HG03025 (cell line): ENCODE data around the gene SBK2.
"Not testable (repeated sequence)": the region's sequence is repeated elsewhere in the genome, so short reads cannot be mapped to it uniquely, and the experiment has no call there.

ENCODE experiments used
- ATAC-seq: cut with Tn5 transposase; IDR thresholded peaks from one replicate; pipeline ENCODE4 v1.9.1; 2021; ENCODE audit warnings: mild to moderate bottlenecking, moderate library complexity; ENCODE audit not compliant: unreplicated experiment, low FRiP score

Gene SBK2

DNA sequence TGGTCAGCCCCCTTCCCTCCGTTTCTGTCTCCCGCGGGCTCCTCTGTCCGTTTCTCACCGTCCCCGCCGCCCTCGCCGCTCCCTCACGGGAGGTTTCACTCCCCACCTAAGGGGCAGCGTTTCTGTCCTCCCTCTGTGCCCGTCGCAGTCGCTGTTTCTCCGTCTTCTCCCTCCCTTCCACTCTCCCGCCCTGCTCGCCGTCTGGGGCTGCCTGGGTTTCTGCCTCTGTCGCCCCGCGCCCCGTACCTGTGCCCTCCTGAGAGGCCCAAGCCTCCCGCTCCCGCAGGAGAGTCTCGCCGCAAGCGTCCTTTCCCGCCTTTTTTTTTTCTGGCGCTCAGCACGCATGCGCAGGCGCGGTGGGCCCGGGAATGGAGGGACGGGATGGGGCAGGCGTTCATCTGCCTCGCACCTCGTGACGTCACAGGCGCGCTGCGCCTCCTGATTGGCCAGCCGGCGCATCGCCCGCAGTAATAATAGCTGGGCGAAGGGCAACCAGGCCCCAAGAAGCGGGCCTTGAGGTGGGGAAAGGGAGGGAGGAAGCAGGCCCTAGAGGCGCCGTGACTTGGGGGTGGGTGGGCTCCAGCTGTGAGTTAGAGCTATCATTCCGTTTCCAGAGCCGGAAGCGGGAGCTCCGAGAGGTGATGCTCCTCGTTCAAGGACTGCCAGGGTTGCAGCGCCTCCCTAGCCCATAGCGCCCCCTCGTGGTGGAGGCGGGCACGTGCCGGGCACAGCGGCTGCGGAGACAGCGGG is 33.3 kb downstream of the SBK2 start:
- ATAC-seq = peak; percentile 85

DNA sequence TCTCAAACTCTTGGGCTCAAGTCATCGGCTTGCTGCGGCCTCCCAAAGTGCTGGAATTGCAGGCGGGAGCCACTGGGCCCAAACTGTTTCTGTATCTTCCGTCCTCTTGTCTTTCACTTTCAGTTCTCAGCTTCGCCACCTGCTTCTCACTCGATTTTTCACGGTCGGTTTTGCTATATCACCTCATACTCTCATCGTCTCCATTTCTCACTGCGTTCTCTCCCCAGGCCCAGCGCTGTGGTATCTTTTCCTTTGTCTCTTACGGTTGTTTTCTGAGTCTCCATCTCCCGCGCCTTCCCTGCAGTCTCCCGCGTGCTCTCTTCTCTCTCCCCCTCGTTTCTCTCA is 33.8 kb downstream of the SBK2 start:
- no peak for ATAC-seq

DNA sequence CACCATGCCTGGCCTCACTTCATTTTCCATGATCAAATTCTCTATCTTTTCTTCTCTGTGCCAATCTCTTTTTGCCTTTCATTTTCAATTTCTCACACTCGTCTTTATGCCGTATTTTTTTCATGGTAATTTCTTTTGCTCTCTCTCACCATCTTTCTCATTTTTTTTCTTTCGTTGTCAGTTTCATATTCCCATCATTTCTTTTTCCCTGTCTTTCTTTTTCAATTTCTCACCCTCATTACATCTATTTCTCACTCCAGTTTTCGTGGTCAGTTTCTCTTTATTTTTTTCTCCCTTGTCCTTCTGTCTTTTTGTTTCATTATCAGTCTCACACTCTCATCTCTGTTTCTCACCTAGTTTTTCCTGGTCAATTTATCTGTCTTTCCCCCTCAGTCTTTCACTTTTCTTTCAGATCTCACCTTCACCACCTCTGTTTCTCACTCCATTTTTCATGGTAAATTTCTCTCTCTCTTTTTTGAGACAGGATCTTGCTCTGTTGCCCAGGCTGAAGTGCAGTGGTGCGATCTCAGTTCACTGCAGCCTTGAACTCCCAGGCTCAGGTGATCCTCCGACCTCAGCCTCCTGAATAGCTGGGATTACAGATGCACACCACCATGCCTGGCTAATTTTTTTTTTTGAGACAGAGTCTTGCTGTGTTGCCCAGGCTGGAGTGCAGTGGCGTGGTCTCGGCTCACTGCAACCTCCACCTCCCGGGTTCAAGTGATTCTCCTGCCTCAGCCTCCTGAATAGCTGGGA is 34.6 kb downstream of the SBK2 start:
- ATAC-seq = no peak

DNA sequence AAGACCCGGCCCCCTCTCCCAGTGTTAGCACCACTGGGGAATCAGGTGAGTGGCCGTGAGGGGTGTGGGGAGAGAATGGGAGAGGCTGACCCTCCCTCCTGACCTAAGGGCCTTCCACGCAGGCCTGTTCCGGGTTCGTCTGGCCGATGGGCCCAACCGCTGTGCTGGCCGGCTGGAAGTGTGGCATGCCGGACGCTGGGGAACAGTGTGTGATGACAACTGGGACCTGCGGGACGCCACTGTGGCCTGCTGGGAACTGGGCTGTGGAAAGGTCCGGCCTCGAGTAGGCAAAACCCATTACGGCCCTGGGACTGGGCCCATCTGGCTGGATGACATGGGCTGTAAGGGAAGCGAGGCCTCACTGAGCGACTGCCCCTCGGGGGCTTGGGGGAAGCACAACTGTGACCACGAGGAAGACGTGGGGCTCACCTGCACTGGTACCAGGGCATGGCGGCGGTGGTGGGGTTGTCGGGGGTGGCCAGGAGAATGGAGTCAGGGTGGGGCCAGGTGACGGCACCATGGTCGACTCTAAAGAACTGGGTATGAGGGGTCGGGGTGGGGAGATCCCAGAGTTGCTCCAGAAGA is 36.5 kb downstream of the SBK2 start:
- no peak for ATAC-seq

DNA sequence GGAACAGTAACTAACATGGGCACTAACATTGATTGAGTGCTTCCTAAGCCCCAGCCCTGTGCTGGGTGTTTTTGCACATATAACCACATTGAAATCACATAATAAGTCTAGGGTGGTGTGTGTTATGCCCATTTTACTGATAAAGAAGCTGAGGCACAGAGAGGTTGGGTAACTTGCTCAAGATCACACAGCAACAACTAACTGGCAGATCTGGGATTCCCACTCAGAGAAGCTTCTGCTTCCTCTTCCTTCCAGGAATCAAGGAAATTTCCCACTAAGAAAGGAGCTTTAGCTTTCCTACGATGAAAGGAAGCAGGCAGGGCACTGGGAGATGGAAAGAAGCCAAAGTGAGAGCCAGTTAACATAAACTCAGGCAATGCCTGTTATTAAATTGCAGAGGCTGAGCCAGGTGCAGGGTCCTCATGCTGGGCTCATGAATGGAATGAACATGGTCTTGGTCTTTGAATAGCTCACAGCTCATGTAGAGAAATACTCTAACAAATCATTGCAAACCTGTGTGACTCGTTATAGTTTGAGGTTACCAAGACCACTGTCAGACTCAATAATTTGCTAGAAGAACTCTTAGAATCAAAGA is 38.6 kb downstream of the SBK2 start:
- ATAC-seq = no peak

DNA sequence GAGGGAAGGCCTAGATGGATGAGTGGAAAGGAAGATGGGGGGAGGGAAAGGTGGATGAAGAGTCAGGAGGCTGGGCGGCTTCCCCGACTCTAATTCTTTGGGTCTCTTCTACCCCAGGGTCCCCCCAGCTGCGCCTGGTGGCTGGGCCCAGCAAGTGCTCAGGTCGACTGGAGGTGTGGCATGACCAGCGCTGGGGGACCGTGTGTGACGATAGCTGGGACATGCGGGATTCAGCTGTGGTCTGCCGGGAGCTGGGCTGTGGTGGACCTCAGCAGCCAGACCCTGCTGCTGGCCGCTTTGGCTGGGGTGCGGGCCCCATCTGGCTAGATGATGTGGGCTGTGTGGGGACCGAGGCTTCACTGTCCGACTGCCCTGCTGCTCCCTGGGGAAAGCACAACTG is 39.2 kb downstream of the SBK2 start:
- ATAC-seq = no peak

DNA sequence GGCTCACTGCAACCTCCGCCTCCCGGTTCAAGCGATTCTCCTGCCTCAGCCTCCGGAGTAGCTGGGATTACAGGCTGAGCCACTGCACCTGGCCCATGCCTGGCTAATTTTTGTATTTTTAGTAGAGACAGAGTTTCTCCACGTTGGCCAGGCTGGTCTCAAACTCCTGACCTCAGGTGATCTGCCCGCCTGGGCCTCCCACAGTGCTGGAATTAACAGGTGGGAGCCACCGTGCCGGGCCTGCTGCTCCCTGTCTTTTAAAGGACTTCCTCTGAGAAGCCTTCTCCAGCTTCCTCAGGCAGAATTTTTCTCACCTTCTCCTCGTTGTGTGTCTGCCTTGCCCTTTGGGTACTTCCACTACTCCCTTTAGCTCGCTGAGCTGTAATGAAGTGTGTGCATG is 40.1 kb downstream of the SBK2 start:
- not testable (repeated sequence) for ATAC-seq

DNA sequence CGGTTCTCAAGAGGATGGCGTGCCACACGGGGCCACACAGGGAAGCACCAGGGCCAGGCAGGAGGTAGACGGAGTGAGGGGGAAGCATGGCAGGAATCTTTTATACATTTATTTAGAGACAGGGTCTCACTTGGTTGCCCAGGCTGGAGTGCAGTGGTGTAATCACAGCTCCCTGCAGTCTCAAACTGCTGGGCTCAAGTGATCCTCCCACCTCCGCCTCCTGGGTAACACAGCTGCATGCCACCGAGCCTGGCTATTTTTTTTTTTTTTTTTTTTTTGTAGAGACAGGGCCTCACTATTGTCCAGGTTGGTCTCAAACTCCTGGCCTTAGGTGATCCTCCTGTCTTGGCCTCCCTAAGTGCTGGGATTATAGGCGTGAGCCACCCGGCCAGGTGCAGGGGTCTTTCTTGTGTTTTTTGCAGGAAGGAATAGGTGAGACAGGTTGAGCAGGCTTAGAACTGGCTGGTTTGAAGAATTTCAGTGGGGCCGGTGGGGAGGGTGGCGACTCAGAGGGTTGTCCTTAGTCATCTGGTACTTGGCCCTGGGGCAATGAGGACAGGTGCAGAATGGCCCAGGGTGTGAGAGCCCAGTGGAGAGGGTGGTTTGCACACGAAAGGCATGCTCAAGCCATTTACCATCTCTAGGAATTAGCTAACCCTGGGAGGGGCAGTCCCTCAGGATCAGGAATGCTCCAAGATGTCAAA is 41.1 kb downstream of the SBK2 start:
- no peak for ATAC-seq

DNA sequence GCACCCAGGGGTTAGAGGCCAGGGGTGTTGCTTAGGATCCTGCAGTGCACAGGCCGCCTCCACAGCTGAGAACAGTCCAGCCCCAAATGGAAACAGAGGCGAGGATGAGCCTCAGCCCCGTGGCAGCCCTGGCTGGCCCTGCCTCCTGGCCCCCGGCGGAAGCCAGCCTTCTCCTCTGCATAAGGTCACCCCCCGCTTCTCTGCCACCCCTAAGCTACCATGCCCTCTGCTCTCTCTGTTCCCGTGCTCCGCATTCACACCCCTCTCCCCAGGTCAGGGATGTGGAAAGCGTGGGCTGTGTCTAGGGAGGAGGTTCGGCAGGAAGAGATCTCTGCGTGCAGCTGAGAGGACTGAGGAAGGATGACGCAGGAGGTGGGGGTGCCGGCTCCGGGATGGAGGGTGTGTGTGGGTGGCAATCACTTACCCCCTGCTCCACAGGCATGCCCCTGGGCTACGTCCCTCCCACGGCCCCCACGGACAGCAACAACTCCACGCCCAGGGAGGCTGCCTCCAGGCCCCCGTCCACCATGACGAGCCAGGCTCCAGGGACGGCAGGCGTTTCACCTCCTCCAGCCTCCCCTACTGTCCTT is 42.7 kb downstream of the SBK2 start:
- no peak for ATAC-seq

DNA sequence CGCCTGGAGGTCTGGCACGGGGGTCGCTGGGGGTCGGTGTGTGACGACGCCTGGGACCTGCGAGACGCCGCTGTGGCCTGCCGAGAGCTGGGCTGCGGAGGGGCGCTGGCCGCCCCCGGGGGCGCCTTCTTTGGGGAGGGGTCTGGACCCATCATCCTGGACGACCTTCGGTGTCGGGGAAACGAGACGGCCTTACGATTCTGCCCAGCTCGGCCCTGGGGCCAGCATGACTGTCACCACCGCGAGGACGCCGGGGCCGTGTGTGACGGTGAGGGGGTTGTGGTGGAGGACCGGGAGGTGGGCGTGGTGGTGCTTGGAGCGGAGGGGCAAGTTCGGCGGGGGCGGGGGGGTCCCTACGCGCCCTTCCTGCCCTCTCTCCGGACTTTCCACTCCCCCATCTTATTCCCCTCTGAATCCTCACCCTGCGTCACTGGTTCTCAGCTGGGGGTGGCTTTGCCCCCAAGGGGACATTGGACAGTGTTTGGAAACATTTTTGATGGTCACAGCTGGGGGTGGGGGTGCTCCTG is 43.2 kb downstream of the SBK2 start:
- no peak for ATAC-seq

DNA sequence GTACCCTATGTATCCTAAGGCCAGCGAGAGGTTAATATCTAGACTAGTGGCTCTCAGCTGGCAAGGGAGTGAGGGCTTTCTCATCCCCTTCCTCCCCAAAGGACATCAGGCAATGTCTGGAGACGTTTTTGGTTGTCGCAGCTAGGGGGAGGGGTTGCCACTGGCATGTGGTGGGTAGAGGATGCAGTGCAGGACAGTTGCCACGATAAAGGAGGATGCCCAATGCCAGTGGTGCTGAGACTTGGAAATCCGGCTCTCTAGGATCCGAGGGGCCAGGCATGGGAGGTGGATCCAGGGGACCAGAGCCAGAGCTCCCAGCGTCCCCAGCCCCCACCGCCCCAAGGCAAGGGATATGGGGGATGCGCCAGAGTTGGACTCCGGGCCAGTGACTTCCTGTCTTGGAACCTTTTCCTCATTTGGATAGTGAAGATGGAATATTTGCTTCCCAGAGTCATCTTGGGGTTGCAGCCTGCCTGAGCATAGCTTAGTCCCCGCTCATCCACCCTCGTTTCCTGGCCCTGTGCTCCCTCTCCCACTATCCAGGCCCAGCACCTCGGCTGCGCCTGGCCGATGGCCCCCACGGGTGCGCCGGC is 43.8 kb downstream of the SBK2 start:
- no peak for ATAC-seq

DNA sequence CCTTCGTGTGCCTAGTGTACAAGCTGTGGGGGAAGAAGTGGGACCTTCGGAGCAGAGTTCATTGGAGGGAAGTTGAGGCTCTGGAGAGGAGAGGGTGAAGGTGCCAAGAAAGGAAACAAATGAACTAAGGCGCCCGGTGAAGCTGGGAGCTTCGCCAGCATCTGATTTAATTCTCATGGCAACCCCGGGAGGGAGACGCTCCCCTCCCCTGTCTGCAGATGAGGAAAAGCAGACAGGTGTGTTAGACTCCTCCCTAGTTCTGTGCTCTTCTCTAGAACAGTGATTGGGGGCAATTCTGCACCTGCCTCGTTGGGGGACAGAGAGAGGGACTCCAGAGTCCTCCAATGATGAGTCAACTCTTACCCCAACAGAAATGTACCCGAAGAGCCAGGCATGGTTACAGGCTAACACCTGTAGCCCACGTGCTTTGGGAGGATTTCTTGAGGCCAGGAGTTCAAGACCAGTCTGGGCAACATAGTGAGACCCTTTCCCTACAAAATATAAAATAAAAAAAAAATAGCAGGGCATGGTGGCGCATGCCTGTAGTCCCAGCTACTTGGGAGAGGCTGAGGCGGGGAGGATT is 44.5 kb downstream of the SBK2 start:
- ATAC-seq = no peak

DNA sequence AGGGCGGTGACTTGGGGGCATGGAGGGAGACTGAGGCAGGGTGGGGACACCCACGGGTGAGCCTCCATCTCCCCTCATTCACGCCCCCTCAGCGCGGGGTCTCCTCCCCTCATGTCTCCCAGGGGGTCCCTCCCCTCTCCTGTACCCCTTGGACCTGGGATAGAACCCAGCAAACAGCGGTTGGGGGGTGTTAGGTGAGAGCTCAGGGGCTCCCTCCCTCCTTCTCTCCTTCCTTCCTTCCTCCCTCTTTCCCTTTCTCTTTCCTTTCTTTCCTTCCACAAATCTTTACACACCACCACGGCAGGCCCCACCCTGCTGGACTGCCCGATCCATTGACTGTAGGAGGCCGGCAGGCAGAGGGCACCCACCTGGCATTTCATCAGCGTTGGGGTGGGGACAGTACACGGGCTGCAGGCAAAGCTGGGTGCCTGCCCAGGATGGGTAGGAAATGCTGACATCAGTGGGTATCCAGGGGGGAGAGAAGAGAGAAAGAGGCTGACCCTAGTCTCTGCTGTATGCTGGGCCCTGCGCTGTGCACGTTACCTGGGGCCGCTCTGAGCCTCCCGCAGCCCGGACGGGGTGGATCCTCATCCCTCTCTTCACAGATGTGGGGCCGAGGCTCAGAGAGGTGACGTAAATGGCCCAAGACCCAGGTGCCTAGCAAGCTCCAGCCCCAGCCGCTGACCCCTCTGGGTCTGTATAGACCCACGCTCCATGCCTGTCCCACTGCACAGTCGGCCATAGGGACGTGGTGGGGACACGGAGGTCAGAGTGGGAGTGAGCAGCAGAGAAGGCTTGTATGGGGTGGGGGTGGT is 45.2 kb downstream of the SBK2 start:
- ATAC-seq = no peak

DNA sequence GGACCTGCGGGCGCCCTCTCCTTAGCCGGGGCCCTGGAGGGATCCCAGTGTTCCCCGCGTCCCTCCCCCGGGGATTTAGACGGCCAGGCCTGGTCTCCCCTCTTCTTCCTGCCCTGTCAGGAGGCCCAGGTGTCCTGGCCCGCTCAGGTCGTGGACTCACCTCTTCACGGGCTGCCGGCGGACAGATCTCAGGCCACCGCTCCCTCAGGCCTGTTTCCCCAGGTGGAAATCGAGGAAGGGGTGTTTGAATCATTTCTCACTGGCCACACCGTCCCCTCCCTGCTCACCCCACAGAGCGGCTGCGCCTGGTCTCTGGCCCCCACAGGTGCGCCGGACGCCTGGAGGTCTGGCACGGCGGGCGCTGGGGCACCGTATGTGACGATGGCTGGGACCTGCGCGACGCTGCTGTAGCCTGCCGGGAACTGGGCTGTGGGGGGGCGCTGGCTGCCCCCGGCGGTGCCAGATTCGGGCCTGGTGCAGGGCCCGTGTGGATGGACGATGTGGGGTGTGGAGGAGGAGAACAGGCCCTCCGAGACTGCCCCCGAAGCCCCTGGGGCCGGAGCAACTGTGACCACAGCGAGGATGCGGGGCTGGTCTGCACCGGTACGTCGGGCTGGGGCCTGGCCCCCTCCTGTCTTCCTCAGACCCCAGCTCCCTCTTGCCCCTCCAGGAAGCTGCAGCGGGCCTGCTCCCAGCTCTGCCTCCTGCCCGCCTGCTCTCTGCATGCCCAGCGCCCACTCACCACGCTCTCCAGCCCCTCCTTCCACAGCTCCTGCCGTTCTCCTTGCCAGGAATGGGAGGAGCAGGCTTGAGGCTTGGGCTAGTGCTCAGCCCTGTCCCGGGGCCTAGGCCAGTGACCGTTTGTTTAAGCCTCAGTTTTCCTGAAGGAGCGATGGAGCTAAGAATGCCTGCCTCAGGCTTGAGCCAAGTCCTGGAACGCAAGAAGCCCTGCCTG is 46.2 kb downstream of the SBK2 start:
- no peak for ATAC-seq

DNA sequence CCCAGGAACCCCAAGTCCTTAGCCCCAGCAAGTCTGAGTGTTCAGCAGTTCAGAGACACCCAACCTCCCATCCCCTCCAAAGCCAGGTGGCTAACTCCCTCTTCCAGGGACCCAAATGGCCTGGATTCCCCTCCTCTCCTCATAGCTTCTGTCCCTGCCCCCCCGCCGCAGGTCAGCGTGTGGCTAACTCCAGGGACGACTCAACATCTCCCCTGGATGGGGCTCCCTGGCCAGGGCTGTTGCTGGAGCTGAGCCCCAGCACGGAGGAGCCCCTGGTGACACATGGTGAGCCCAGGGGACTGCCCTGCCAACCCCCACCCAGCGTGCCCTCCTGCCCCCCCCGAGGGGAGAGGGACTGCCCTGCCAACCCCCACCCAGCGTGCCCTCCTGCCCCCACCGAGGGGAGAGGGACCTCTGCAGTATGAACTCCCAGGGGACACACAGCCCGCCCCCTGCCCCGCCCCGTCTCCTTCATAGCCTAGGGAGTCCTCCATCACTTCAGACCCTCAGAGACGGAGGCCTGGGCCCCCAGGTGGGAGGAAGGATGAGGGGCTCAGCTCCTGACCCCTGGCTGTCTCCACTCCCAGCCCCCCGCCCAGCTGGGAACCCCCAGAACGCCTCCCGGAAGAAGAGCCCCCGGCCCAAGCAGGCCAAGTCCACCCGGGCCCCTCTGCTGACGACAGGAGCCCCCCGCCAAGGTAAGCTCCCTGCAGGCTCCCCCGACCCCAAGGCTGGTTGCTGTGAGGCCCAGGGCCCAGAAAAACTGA is 47.0 kb downstream of the SBK2 start:
- no peak for ATAC-seq

DNA sequence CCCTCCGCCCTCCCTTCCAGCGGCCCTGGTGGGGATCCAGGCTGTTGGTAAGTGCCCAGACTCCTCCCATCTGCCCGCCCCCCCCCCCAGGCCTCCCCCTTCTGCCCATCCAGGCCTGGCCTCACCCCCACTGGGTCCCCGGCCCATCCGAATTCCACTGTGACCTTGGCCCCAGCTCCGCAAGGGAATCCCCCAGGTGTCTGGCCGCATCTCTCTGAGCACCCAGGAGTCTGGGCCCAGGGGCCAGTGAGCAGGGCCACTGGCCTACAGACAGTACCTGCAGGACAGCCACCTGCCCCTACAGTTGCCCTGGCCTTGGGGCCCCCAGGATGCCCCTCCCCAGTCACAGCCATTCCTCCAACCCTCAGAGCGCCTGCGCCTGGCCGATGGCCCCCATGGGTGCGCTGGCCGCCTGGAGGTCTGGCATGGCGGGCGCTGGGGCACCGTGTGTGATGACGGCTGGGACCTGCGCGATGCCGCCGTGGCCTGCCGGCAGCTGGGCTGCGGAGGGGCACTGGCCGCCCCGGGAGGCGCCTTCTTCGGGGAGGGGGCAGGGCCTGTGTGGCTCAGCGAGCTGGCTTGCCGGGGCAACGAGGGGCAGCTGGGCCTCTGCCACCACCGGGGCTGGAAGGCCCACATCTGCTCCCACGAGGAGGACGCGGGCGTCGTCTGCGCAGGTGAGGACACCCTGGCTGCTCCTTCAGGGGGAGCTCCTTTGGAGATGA is 47.8 kb downstream of the SBK2 start:
- no peak for ATAC-seq
